ENCODE results near the gene CMTM6. TPM values are rescaled to one million over a fixed set of nuclear protein-coding genes. Genes with fewer than 3 reads are reported as not detected.
"Not testable (repeated sequence)": the region's sequence is repeated elsewhere in the genome, so short reads cannot be mapped to it uniquely, and the experiment has no call there.

CMTM6 gene
- total RNA-seq, 1 donor from 2014 or later = 83.7 TPM

DNA sequence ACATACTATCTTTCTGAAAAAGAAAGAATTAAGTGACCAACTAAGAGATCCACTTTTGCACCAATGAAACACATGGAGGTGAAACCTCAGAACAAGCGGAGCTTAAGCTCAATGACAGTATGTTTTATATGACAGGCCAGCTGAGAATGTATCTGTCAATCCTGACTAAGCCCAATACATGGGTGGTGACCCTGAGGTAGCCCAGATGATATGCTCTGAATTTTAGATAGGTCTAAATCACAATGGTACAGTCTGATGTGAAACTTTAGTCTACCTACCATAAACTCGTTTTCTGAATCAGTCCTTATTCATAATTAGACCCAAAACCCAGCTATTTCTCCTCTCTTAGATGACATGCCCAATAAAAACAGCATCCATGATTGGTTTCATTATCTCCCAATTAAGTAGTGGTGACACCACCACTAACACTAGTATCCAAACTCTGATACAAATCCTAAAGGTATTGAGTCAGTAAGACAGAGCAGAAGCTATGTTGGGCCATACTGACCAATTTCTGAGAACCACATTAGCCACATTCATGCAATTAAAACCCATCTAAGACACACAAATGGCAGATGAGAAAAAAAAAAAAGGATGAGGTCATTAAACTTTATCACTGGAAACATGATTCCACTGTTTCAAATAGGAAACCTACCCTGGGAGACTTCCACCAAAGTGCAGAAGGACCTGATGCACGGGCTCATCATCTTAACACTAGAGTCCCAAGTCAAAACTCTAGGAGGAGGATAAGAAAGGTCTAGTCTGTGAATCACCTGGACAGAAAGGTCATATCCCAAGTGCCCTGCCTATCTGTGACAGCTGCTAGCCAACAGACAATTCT is 20.6 kb downstream of the CMTM6 start:
- Histone ChIP-seq H3K27me3 (ENCODE audit: control insufficient read depth, insufficient read depth, low read length) (no peaks in the 10 kb centered on the region), H3K36me3 (ENCODE audit: control insufficient read depth, insufficient read depth, low read length) (no peaks in the 10 kb centered on the region), H3K4me3 (ENCODE audit: low read depth, low read length) (no peak overlapping the region)
- TF ChIP-seq, protein P1, sequence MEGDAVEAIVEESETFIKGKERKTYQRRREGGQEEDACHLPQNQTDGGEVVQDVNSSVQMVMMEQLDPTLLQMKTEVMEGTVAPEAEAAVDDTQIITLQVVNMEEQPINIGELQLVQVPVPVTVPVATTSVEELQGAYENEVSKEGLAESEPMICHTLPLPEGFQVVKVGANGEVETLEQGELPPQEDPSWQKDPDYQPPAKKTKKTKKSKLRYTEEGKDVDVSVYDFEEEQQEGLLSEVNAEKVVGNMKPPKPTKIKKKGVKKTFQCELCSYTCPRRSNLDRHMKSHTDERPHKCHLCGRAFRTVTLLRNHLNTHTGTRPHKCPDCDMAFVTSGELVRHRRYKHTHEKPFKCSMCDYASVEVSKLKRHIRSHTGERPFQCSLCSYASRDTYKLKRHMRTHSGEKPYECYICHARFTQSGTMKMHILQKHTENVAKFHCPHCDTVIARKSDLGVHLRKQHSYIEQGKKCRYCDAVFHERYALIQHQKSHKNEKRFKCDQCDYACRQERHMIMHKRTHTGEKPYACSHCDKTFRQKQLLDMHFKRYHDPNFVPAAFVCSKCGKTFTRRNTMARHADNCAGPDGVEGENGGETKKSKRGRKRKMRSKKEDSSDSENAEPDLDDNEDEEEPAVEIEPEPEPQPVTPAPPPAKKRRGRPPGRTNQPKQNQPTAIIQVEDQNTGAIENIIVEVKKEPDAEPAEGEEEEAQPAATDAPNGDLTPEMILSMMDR (IDR thresholded peaks at IDR 0.05; ENCODE audit: insufficient read depth, low read length, poor library complexity, severe bottlenecking) = no peak
- DNase-seq (ENCODE audit: low read depth) = no peak

DNA sequence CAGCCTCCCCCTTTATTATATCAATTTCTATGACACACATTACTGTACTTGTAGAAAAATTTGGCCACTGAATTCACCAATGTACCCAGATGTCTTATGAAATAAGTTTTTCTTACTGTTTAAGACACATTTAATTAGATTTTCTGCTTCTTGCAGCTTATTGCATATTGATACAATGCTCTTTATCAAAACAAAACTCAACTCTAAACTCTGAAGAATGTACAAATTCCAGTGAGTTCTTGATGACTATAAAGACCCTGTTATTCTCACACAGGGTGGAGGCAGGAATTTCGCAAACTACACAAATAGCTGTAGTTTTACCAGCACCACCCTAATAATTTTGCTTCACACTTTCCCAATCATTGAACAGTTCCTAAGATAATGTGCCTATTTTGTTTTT is 22.0 kb downstream of the CMTM6 start:
- no peak for DNase-seq (ENCODE audit: low read depth)
- Histone ChIP-seq H3K27me3 (ENCODE audit: control insufficient read depth, insufficient read depth, low read length) (no peaks in the 10 kb centered on the region), H3K4me3 (ENCODE audit: low read depth, low read length) (no peak overlapping the region), H3K36me3 (ENCODE audit: control insufficient read depth, insufficient read depth, low read length) (no peaks in the 10 kb centered on the region)
- TF ChIP-seq, protein P1 (IDR thresholded peaks at IDR 0.05; ENCODE audit: insufficient read depth, low read length, poor library complexity, severe bottlenecking) = no peak

DNA sequence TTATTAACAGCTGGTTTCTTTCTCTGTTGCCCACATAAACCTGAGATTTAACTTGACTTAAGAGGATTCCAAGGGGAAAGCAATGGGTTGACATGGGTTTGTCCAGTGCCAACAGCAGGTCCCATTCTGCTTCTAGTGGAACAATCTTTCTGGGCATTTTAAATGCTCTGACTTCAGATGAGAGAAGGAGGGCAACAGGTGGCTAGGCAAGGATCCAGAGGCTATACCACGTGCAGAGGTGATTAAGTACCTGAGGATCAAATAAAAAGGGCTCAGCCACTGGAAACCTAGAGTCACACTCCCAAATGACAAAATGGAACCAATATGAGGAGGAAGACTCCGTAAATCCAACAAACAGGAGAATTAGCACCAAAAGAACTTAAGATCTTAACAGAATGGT is 28.5 kb downstream of the CMTM6 start:
- no peak for DNase-seq (ENCODE audit: low read depth)
- Histone ChIP-seq H3K27me3 (ENCODE audit: control insufficient read depth, insufficient read depth, low read length) (no peaks in the 10 kb centered on the region), H3K4me3 (ENCODE audit: low read depth, low read length) (no peak overlapping the region), H3K36me3 (ENCODE audit: control insufficient read depth, insufficient read depth, low read length) (no peaks in the 10 kb centered on the region)
- TF ChIP-seq, protein P1 (IDR thresholded peaks at IDR 0.05; ENCODE audit: insufficient read depth, low read length, poor library complexity, severe bottlenecking) = no peak

DNA sequence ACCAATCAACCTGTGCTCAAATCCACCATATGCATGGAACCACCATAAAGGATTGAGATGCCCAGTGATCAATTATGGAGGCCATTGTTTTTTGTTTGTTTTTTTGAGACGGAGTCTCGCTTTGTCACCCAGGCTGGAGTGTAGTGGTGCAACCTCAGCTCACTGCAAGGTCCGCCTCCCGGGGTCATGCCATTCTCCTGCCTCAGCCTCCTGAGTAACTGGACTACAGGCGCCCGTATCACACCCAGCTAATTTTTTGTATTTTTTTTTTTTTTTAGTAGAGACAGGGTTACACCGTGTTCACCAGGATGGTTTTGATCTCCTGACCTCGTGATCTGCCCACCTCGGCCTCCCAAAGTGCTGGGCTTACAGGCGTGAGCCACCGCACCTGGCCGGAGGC is 30.5 kb downstream of the CMTM6 start:
- not testable (repeated sequence) for H3K4me3 ChIP-seq (ENCODE audit: low read depth, low read length); H3K27me3 ChIP-seq (ENCODE audit: control insufficient read depth, insufficient read depth, low read length); H3K36me3 ChIP-seq (ENCODE audit: control insufficient read depth, insufficient read depth, low read length); DNase-seq (ENCODE audit: low read depth)

DNA sequence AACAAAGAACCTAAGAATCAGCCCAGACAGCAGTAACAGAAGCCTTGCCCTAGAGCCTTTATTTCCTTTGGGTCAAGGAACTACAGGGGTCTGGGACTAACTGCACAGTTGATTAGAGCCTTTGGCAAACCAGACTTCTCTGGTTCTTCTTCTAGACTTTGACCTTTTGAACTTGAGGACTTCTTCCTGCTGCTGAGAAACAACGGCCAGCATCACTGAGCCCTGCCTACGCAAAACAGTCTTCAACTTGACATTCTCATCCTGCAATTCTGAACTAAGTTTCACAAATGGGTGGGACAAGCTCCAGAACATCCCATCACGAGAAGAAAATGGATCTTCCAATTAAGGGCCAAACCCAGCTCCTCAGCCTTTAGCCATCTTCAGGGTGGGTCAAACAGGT is 31.4 kb downstream of the CMTM6 start:
- Histone ChIP-seq H3K4me3 (ENCODE audit: low read depth, low read length) (no peak overlapping the region), H3K27me3 (ENCODE audit: control insufficient read depth, insufficient read depth, low read length) (no peaks in the 10 kb centered on the region), H3K36me3 (ENCODE audit: control insufficient read depth, insufficient read depth, low read length) (no peaks in the 10 kb centered on the region)
- TF ChIP-seq, protein P1 (IDR thresholded peaks at IDR 0.05; ENCODE audit: insufficient read depth, low read length, poor library complexity, severe bottlenecking) = no peak
- no peak for DNase-seq (ENCODE audit: low read depth)

DNA sequence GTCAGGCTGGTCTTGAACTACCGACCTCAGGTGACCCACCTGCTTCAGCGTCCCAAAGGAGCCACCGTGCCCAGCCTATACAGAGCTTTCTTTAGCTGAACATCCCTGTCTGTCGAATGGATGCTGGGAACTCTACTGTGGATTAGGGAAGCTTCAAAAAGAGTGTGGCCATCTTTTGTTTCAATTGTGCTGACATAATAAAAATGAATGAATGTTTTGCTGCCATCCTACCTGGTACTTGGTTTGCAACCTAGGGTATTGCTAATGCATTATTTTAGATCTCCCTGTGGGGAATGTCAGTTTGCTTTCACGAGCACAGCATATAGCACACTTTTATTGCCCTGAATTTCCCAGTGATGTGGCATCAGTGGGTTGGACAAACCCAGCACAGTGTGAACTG is 32.3 kb downstream of the CMTM6 start:
- Histone ChIP-seq H3K4me3 (ENCODE audit: low read depth, low read length) (no peak overlapping the region), H3K36me3 (ENCODE audit: control insufficient read depth, insufficient read depth, low read length) (no peaks in the 10 kb centered on the region), H3K27me3 (ENCODE audit: control insufficient read depth, insufficient read depth, low read length) (no peaks in the 10 kb centered on the region)
- DNase-seq (ENCODE audit: low read depth) = no peak
- TF ChIP-seq, protein P1 (IDR thresholded peaks at IDR 0.05; ENCODE audit: insufficient read depth, low read length, poor library complexity, severe bottlenecking) = no peak
